GM12891 (cell line): ENCODE data around the gene FILIP1.

Experiments
- DNase-seq: peaks from one replicate; pipeline ENCODE4 v3.0.0; 2011; ENCODE audit warnings: low spot score; ENCODE audit not compliant: insufficient read length
- FAIRE-seq: peaks from 2 replicates; lab custom pipeline; 2011; peaks lifted over from hg19 to GRCh38; lab: Jason Lieb, UNC
- PAX5 ChIP-seq: IDR thresholded peaks from 2 replicates; pipeline ENCODE4 v1.6.1; 2011; ENCODE audit warnings: low read length, moderate library complexity, mild to moderate bottlenecking; ENCODE audit not compliant: insufficient read depth, severe bottlenecking
- POLR2A ChIP-seq: IDR thresholded peaks from 2 replicates; pipeline ENCODE4 v1.6.1; 2011; ENCODE audit warnings: low read depth, low read length, control low read depth
- POLR2AphosphoS5 ChIP-seq: IDR thresholded peaks from 2 replicates; pipeline ENCODE4 v1.6.1; 2011; ENCODE audit warnings: low read depth, low read length, control low read depth
- POU2F2 ChIP-seq: IDR thresholded peaks from 2 replicates; pipeline ENCODE4 v1.6.1; 2011; ENCODE audit warnings: low read depth, mild to moderate bottlenecking, control low read depth, low read length, moderate library complexity
- SPI1 ChIP-seq: IDR thresholded peaks from 2 replicates; pipeline ENCODE4 v1.6.1; 2011; ENCODE audit warnings: low read depth, low read length, control low read depth
- TAF1 ChIP-seq: IDR thresholded peaks from 2 replicates; pipeline ENCODE4 v1.6.1; 2011; ENCODE audit warnings: low read depth, low read length, control low read depth

FILIP1 gene

GRCh38 chr6:75424618-75425548, 68.7 kb downstream of the FILIP1 start:
- FAIRE-seq: no peak
- no peak for DNase-seq
- TF ChIP-seq POU2F2 (no peak), TAF1 (no peak), PAX5 (no peak), SPI1 (no peak), POLR2AphosphoS5 (no peak), POLR2A (no peak)

GRCh38 chr6:75423386-75423785, 70.2 kb downstream of the FILIP1 start:
- TF ChIP-seq POLR2AphosphoS5: no peak
- TF ChIP-seq POLR2A: no peak
- TF ChIP-seq PAX5: no peak
- no peak for TF ChIP-seq POU2F2
- no peak for TF ChIP-seq TAF1
- no peak for TF ChIP-seq SPI1
- FAIRE-seq (no peak), DNase-seq (no peak)

- no peak for DNase-seq
- no peak for FAIRE-seq
- TF ChIP-seq PAX5: no peak
- no peak for TF ChIP-seq POLR2AphosphoS5
- TF ChIP-seq POU2F2: no peak
- no peak for TF ChIP-seq POLR2A
- TF ChIP-seq TAF1: no peak
- TF ChIP-seq SPI1: no peak
Measured at GRCh38 chr6:75422024-75422639, 71.5 kb downstream of the FILIP1 start.

- DNase-seq (no peak), FAIRE-seq (no peak)
- TF ChIP-seq POU2F2: no peak
- no peak for TF ChIP-seq POLR2A
- TF ChIP-seq SPI1: no peak
- TF ChIP-seq TAF1: no peak
- TF ChIP-seq POLR2AphosphoS5: no peak
- no peak for TF ChIP-seq PAX5
Measured at GRCh38 chr6:75421316-75422023, 72.1 kb downstream of the FILIP1 start.

GRCh38 chr6:75419980-75420379, 73.6 kb downstream of the FILIP1 start:
- FAIRE-seq (no peak), DNase-seq (no peak)
- no peak for TF ChIP-seq PAX5
- TF ChIP-seq POLR2A: no peak
- no peak for TF ChIP-seq POU2F2
- no peak for TF ChIP-seq TAF1
- TF ChIP-seq POLR2AphosphoS5: no peak
- TF ChIP-seq SPI1: no peak

GRCh38 chr6:75419416-75419815, 74.2 kb downstream of the FILIP1 start:
- DNase-seq (no peak), FAIRE-seq (no peak)
- TF ChIP-seq TAF1: no peak
- no peak for TF ChIP-seq POLR2A
- TF ChIP-seq PAX5: no peak
- no peak for TF ChIP-seq POLR2AphosphoS5
- TF ChIP-seq SPI1: no peak
- no peak for TF ChIP-seq POU2F2

GRCh38 chr6:75418233-75418632, 75.4 kb downstream of the FILIP1 start:
- TF ChIP-seq PAX5 (no peak), POU2F2 (no peak), POLR2A (no peak), SPI1 (no peak), POLR2AphosphoS5 (no peak), TAF1 (no peak)
- FAIRE-seq (no peak), DNase-seq (no peak)

- DNase-seq (no peak), FAIRE-seq (no peak)
Measured at GRCh38 chr6:75416443-75416842, 77.2 kb downstream of the FILIP1 start.

GRCh38 chr6:75415804-75416203, 77.8 kb downstream of the FILIP1 start:
- TF ChIP-seq POLR2AphosphoS5 (no peak), PAX5 (no peak), TAF1 (no peak), POU2F2 (no peak), SPI1 (no peak), POLR2A (no peak)
- FAIRE-seq (no peak), DNase-seq (no peak)

More at GRCh38 chr6:75416443-75416842, 77.2 kb downstream of the FILIP1 start:
- TF ChIP-seq POLR2AphosphoS5: no peak
- TF ChIP-seq SPI1: no peak
- no peak for TF ChIP-seq POU2F2
- no peak for TF ChIP-seq POLR2A
- no peak for TF ChIP-seq TAF1
- TF ChIP-seq PAX5: no peak
